Rectal smooth muscle tissue (tissue), 1 donor: ENCODE results near the gene ICOS.
"Not testable (repeated sequence)": the region's sequence is repeated elsewhere in the genome, so short reads cannot be mapped to it uniquely, and the experiment has no call there.

ENCODE experiments used
- H3K27ac ChIP-seq: one replicate; pipeline ENCODE4 v1.7.0; 2013; ENCODE audit warnings: low read depth, low read length, inconsistent platforms
- H3K27me3 ChIP-seq: one replicate; pipeline ENCODE4 v1.7.0; 2013; ENCODE audit warnings: low read length; ENCODE audit not compliant: control insufficient read depth, insufficient read depth
- H3K36me3 ChIP-seq: one replicate; pipeline ENCODE4 v1.7.0; 2013; ENCODE audit warnings: low read length; ENCODE audit not compliant: control insufficient read depth, insufficient read depth
- H3K4me1 ChIP-seq: one replicate; pipeline ENCODE4 v1.7.0; 2013; ENCODE audit warnings: low read length; ENCODE audit not compliant: control insufficient read depth, insufficient read depth
- H3K4me3 ChIP-seq: one replicate; pipeline ENCODE4 v1.7.0; 2013; ENCODE audit warnings: low read length
- H3K9ac ChIP-seq: one replicate; pipeline ENCODE4 v1.7.0; 2013; ENCODE audit warnings: low read length

Gene ICOS

GRCh38 chr2:203951366-203951902, 14.9 kb downstream of the ICOS start:
- H3K4me3 ChIP-seq, result no peak overlapping the region
- H3K36me3 ChIP-seq, result no peaks in the 10 kb centered on the region
- H3K4me1 ChIP-seq, result no peaks in the 10 kb centered on the region
- no peaks in the 10 kb centered on the region for H3K27me3 ChIP-seq
- no peak overlapping the region for H3K27ac ChIP-seq
- no peak overlapping the region for H3K9ac ChIP-seq

GRCh38 chr2:203959265-203959664, 22.7 kb downstream of the ICOS start:
- Histone ChIP-seq H3K27ac (no peak overlapping the region), H3K36me3 (no peaks in the 10 kb centered on the region), H3K9ac (no peak overlapping the region), H3K27me3 (no peaks in the 10 kb centered on the region), H3K4me1 (no peaks in the 10 kb centered on the region), H3K4me3 (no peak overlapping the region)

GRCh38 chr2:203959672-203960071, 23.1 kb downstream of the ICOS start:
- H3K4me3 ChIP-seq, result no peak overlapping the region
- H3K9ac ChIP-seq, result no peak overlapping the region
- H3K4me1 ChIP-seq, result no peaks in the 10 kb centered on the region
- no peaks in the 10 kb centered on the region for H3K36me3 ChIP-seq
- no peak overlapping the region for H3K27ac ChIP-seq
- no peaks in the 10 kb centered on the region for H3K27me3 ChIP-seq

DNA sequence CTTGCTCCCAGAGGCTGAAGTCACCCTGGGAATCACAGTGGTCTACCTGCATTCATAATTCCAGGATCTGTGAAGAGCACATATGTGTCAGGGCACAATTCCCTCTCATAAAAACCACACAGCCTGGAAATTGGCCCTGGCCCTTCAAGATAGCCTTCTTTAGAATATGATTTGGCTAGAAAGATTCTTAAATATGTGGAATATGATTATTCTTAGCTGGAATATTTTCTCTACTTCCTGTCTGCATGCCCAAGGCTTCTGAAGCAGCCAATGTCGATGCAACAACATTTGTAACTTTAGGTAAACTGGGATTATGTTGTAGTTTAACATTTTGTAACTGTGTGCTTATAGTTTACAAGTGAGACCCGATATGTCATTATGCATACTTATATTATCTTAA, 24.2 kb downstream of the ICOS start:
- H3K36me3 ChIP-seq, result no peaks in the 10 kb centered on the region

DNA sequence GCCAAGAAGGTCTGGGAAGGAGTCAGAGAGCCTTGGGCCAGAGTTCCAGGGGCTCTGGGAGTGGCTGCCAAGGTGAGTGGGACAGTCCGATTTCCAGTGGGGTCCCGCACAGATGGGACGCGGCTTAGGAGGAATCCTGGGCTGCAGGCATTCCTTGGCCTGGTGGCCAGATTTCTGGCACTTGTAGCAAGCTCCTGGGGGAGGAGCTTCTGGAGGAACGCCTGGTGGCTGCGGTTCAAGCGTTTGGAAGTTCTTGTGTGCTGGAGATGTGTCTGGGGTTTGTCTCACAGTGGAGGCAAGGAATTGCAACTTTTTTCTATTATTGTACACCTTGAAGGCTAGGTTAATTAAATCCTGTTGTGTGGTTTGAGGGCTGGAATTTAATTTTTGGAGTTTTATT, 28.6 kb downstream of the ICOS start:
- H3K9ac ChIP-seq, H3K4me3 ChIP-seq, H3K36me3 ChIP-seq, H3K27ac ChIP-seq, H3K27me3 ChIP-seq, H3K4me1 ChIP-seq: not testable (repeated sequence)

More for the DNA sequence above, 24.2 kb downstream of the ICOS start:
- H3K27ac ChIP-seq, result no peak overlapping the region
- H3K4me1 ChIP-seq, result no peaks in the 10 kb centered on the region
- H3K27me3 ChIP-seq, result no peaks in the 10 kb centered on the region
- H3K9ac ChIP-seq, result no peak overlapping the region
- H3K4me3 ChIP-seq, result no peak overlapping the region

GRCh38 chr2:203971251-203971650, 34.7 kb downstream of the ICOS start:
- Histone ChIP-seq H3K4me3 (no peak overlapping the region), H3K9ac (no peak overlapping the region), H3K36me3 (no peaks in the 10 kb centered on the region), H3K27me3 (no peaks in the 10 kb centered on the region), H3K4me1 (peaks cover 6% of the 10 kb centered on the region), H3K27ac (no peak overlapping the region)

GRCh38 chr2:203972066-203972465, 35.5 kb downstream of the ICOS start:
- Histone ChIP-seq H3K9ac (no peak overlapping the region), H3K4me1 (peaks cover 6% of the 10 kb centered on the region), H3K4me3 (no peak overlapping the region), H3K27ac (no peak overlapping the region), H3K36me3 (no peaks in the 10 kb centered on the region), H3K27me3 (no peaks in the 10 kb centered on the region)

GRCh38 chr2:203973000-203973399, 36.4 kb downstream of the ICOS start:
- Histone ChIP-seq H3K36me3 (no peaks in the 10 kb centered on the region), H3K9ac (no peak overlapping the region), H3K27ac (no peak overlapping the region), H3K4me1 (peaks cover 6% of the 10 kb centered on the region), H3K4me3 (no peak overlapping the region), H3K27me3 (no peaks in the 10 kb centered on the region)

GRCh38 chr2:203973676-203974075, 37.1 kb downstream of the ICOS start:
- Histone ChIP-seq H3K9ac (no peak overlapping the region), H3K4me3 (no peak overlapping the region), H3K36me3 (no peaks in the 10 kb centered on the region), H3K27ac (no peak overlapping the region), H3K4me1 (peaks cover 6% of the 10 kb centered on the region), H3K27me3 (no peaks in the 10 kb centered on the region)

DNA sequence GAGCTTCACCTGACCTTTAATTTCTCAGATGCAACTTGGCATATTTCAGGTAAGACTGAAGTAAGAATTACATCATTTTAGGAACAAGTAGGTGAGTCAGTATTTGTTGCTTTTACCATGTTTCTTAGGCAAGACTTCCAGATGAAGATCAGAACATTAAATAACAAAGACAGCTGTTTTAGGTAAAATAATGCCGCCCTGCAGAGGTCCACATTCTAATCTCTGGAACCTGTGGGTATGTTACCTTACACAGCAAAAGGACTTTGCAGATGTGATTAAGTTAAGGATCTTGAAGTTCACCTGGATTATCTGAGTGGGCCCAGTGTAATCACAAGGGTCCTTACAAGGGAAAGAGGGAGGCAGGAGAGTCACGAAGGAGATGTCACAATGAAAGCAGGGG, 39.3 kb downstream of the ICOS start:
- H3K36me3 ChIP-seq, result no peaks in the 10 kb centered on the region
- H3K4me3 ChIP-seq, result no peak overlapping the region
- no peak overlapping the region for H3K27ac ChIP-seq
- H3K4me1 ChIP-seq, result peaks cover 5% of the 10 kb centered on the region
- no peaks in the 10 kb centered on the region for H3K27me3 ChIP-seq
- H3K9ac ChIP-seq, result no peak overlapping the region

- no peak overlapping the region for H3K27ac ChIP-seq
- no peaks in the 10 kb centered on the region for H3K27me3 ChIP-seq
- no peak overlapping the region for H3K4me3 ChIP-seq
- H3K9ac ChIP-seq, result no peak overlapping the region
- no peaks in the 10 kb centered on the region for H3K36me3 ChIP-seq
- no peaks in the 10 kb centered on the region for H3K4me1 ChIP-seq
These were observed 45.7 kb downstream of the ICOS start for GRCh38 chr2:203982276-203982675.

GRCh38 chr2:203983064-203983715, 46.6 kb downstream of the ICOS start:
- Histone ChIP-seq H3K36me3 (no peaks in the 10 kb centered on the region), H3K27ac (no peak overlapping the region)

GRCh38 chr2:203985978-203986377, 49.4 kb downstream of the ICOS start:
- not testable (repeated sequence) for H3K36me3 ChIP-seq, H3K4me3 ChIP-seq, H3K9ac ChIP-seq, H3K27ac ChIP-seq, H3K27me3 ChIP-seq, H3K4me1 ChIP-seq

More at GRCh38 chr2:203983064-203983715, 46.6 kb downstream of the ICOS start:
- H3K9ac ChIP-seq, result no peak overlapping the region
- no peak overlapping the region for H3K4me3 ChIP-seq
- H3K4me1 ChIP-seq, result no peaks in the 10 kb centered on the region
- no peaks in the 10 kb centered on the region for H3K27me3 ChIP-seq
